ENCODE data around the gene HCRTR1. TPM values are rescaled to one million over a fixed set of nuclear protein-coding genes. Genes with fewer than 3 reads are reported as not detected.
"Not testable (repeated sequence)": the region's sequence is repeated elsewhere in the genome, so short reads cannot be mapped to it uniquely, and the experiment has no call there.

HCRTR1 gene
- total RNA-seq, 1 donor from 2014 or later, result 1.6 TPM

DNA sequence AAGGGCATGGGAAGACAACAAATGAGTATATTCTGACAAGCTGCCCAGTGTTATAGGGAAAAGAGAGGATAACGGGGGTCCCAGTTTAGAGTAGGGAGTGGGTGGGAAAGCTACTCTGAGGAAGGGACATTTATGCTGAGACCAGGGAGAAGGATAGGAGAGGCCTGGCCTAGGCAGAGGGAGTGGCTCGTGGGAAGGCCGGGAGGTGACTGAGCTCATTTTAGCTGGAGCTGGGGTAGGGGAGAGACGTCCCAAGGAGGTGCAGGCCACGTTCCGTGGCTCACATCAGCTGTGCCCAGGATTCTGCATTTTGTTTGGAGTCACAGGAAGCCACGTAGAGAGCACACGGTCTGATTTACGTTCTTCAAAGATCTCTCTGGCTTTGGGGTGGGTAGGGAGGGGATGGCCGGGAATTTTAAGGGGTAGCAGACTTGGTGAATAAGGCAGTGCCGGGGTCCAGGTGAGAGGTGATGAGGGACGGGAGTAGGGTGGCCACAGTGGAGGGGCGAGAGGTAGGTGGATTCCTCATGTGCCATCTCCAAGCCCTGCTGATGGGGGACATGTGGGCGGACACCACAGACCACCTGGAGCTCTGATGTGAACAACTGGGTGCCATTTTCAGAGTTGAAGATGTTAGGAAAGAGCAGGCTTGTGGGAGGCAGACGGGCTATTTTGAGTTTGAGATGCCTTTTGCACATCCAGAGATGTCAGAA is 36.4 kb upstream of the HCRTR1 start:
- FAIRE-seq (no peak), DNase-seq (ENCODE audit: low spot score in 2 of 2) (no peak)

DNA sequence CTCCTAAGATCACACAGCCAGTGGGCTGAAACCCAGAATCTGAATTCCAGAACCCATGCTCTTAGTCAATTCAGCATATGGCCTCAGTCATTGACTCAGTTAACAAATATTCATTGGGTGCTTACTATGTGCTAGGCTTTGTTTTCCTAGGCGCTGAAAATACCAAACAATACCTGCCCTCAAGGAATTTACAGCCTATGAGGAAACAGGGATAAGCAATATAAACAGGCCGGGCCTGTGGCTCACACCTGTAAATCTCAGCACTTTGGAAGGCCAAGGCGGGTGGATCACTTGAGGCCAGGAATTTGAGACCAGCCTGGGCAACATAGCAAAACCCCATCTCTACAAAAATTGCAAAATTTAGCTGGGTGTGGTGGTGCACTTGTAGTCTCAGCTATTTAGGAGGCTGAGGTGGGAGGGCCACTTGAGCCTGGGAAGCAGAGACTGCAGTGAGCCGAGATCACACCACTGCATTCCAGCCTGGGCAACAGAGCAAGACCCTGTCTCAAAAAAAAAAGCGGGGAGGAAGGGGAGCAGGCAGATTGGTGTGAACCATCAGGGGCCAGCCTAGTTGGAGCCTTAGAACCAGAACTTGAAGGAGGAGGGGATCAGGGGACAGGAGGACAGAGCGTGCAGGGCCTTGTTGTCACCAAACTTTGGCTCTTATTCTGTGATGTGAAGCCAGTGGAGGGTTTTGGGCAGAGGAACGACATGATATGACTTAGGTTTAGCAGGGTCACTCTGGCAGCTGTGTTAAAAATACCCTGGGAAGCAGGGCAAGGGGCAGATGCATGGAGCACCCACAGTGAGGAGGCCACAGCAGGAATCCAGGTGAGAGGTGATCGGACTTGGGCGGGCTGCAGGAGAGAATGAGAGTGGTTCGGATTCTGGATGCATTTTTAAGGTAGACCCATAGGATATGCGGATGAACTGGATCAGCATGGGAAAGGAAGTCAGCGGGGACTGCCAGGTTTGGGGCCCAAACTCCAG is 35.4 kb upstream of the HCRTR1 start:
- no peak for FAIRE-seq
- DNase-seq (ENCODE audit: low spot score in 2 of 2), result no peak

DNA sequence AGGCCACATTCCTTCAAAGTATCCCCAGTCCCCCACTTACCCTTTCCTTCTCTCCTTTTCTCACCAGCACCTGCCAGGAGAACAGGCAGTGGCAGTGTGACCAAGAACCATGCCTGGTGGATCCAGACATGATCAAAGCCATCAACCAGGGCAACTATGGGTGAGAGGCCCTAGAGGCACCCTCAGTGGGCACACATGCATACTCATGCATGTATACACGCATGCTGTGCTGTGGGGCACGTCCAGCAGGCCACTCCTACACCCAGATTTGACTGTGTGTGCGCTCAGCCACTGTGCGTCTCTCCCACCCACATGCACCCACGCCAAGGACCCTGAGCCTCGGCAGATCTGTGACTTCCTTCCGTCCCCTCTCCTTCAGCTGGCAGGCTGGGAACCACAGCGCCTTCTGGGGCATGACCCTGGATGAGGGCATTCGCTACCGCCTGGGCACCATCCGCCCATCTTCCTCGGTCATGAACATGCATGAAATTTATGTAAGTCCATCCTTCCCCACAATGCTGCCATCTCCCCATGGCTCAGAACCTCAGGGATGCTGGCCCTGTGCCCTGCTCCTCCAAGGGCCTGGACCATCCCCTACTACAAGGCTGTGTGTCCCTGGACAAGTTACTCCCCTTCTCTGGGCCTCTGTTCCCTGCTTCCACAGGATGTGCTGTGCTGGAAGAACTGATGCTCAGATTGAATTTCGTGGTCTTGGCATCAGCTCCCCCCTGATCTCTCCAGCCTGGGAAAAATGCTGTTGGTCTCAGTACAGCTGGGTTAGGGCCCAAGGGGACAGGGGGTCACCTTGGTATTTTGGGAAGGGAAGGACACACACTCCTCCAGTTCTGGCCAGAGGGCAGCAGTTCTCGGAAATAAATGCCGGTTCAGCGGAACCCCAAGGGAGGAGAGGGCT is 34.2 kb upstream of the HCRTR1 start:
- FAIRE-seq (no peak), DNase-seq (ENCODE audit: low spot score in 2 of 2) (no peak)

- peak; percentile 49 to 66 for DNase-seq (ENCODE audit: low spot score in 2 of 2)
- no peak for FAIRE-seq
These were observed 33.3 kb upstream of the HCRTR1 start for GRCh38 chr1:31583995-31584868.

GRCh38 chr1:31584869-31585735 is 32.4 kb upstream of the HCRTR1 start:
- no peak for FAIRE-seq
- no peak for DNase-seq (ENCODE audit: low spot score in 2 of 2)

DNA sequence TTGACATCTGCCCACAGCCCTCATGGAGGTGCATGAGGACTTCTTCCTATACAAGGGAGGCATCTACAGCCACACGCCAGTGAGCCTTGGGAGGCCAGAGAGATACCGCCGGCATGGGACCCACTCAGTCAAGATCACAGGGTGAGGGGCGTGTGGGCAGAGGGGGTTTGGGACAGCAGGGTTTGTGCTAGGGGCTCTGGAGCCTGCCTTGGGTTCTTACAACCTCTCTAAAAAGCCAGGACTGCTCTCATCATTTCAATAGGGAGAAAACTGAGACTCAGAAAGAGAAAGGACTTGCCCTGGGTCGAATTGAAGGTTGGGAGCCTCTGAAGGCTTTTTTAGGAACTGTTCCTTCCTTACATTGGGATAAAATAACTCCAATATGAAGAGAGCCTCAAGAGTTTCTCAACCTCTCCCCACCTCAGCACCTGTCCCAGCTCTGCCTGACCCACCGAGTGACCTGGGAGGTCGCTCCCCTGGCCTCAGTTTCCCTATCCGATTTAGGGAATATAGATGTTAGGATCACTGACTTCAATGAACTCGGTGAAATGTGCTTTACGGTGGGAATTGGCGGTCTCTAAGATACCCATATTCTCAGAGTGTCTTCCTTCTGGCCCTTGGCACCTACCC is 31.6 kb upstream of the HCRTR1 start:
- DNase-seq (ENCODE audit: low spot score in 2 of 2) (no peak), FAIRE-seq (no peak)

GRCh38 chr1:31586376-31587327 is 30.8 kb upstream of the HCRTR1 start:
- FAIRE-seq (no peak), DNase-seq (ENCODE audit: low spot score in 2 of 2) (no peak)

DNA sequence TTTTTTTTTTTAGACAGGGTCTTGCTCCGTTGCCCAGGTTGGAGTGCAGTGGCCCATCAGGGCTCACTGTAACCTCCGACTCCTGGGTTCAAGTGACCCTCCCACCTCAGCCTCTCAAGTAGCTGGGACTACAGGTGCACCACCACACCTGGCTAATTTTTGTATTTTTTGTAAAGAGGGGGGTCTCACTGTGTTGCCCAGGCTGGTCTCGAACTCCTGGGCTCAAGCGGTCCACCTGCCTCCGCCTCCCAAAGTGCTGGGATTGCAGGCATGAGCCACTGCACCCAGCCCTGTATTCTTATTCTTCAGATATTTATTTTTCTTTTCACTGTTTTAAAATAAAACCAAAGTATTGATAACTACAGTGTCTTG is 30.2 kb upstream of the HCRTR1 start:
- FAIRE-seq; DNase-seq (ENCODE audit: low spot score in 2 of 2): not testable (repeated sequence)

DNA sequence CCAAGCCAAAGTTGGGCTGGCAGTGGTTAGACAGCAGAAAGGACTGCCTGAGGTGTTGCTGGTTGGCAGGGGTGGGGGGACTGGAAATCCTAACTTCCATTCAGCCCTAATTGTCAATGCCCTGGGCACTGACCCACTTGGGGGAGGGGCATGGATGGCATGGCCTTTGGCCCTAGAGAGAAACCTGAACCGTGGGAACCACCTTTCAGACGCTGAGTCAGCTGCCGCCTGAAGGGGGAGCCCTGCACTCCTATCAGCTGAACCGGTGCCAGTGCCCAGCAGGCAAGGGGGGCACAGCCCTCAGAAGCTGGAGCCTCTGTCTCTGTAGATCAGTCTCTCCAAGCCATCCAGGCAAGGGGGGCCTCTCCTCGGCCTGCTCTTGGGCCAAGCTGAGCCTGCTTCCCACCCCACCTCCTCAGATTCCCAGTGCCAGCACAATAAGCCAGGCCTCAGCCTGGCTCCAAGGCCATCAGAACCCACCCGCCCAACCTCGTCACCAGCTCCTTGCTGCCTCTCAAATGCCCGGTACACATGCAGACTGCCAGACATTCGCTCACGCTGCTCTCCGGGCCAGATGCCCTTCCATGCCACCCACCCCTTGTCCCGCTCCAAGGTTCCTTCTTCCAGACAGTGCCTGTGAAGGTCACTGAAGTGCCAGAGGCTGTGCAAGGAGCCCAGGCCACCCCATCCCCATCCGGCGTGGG is 29.6 kb upstream of the HCRTR1 start:
- no peak for FAIRE-seq
- DNase-seq (ENCODE audit: low spot score in 2 of 2), result peak; percentile 67 to 71

- no peak for FAIRE-seq
- DNase-seq (ENCODE audit: low spot score in 2 of 2), result no peak
These were observed 28.6 kb upstream of the HCRTR1 start for GRCh38 chr1:31588751-31589515.

DNA sequence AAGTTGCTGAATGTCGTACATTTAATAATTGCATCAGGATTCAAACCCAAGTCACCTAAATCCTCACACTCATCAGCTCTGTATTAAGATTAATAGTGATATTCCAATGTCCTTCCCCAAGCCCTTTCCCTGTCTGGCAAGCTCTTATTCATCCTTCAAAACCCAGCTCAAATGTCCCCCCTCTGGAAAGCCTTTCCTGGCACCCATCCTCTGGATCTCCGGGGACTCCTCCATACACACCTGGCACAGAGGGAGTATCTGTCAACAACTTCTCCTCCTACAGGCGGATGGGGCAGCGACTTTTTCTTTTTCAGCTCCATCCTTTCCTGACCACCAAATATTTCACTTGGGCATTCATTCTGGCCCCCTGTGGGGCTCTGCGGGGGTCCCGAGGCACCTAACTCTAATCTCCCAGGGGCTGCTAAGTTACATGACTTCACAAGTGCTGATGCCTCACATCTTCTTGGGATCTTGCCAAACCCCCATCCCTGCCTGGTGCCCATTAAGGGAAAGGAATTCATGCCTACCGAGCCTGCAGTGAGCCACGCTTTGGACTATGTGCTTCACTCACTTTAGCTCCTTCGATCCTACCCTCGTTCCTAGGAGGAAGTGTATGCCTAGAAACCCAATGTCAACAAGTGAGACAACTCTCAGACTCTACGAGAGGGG is 25.9 kb upstream of the HCRTR1 start:
- DNase-seq (ENCODE audit: low spot score in 2 of 2) (no peak), FAIRE-seq (no peak)

GRCh38 chr1:31592132-31592531 is 25.4 kb upstream of the HCRTR1 start:
- DNase-seq (ENCODE audit: low spot score in 2 of 2) (no peak), FAIRE-seq (no peak)

DNA sequence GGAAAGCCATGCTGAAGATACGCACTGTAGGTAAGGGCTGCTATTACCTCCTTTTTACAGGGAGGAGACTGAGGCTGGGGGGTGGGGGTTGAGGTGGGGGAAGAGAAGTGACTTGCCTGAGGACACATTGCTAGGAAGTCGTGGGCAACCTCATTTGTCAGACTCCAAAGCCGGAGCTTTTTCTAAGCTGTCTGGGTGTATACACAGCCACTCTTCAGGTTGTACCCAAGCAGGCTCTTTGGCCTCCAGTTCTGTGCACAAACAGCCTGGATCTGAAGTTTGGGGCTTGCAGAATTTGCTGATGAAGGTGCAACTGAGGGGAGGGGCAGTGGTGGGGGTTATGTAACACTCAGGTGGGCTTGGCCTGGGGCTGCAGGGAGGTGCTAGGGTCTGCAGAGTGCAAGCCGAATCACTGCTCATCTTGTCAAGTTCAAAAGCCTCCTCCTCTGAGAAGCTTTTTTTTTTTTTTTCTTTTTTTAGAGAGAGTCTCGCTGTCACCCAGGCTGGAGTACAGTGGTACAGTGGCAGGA is 24.3 kb upstream of the HCRTR1 start:
- DNase-seq (ENCODE audit: low spot score in 2 of 2), result no peak
- FAIRE-seq, result no peak

GRCh38 chr1:31593770-31594632 is 23.5 kb upstream of the HCRTR1 start:
- FAIRE-seq, result no peak
- DNase-seq (ENCODE audit: low spot score in 2 of 2), result no peak

Measured in frontal cortex (tissue), 4 donors.